Left ventricle myocardium inferior (tissue), 1 donor: Measurements from ENCODE around the gene ABCE1. TPM values are rescaled to one million over a fixed set of nuclear protein-coding genes. Genes with fewer than 3 reads are reported as not detected.

Experiments
- DNase-seq: peaks from one replicate; pipeline ENCODE4 v3.0.0-alpha.2; 2020
- H3K27ac ChIP-seq: fragments of 200-600 bp; replicated peaks from 2 replicates; pipeline ENCODE4 v1.8.0; 2021
- H3K27me3 ChIP-seq: fragments of 200-600 bp; 2 replicates; pipeline ENCODE4 v1.8.0; 2021; ENCODE audit warnings: low read depth
- H3K36me3 ChIP-seq: fragments of 200-600 bp; 2 replicates; pipeline ENCODE4 v1.8.0; 2021
- H3K4me1 ChIP-seq: fragments of 200-600 bp; 2 replicates; pipeline ENCODE4 v1.8.0; 2021
- H3K4me3 ChIP-seq: fragments of 200-600 bp; 2 replicates; pipeline ENCODE4 v1.8.0; 2021; ENCODE audit warnings: mild to moderate bottlenecking, moderate library complexity
- H3K9me3 ChIP-seq: fragments of 200-600 bp; replicated peaks from 2 replicates; pipeline ENCODE4 v1.8.0; 2021
- intact Hi-C: fragments of 100-400 bp; cut with micrococcal nuclease; formaldehyde crosslinking; loops from one replicate; pipeline ENCODE4 v1.11.0; 2022
- total RNA-seq: library from RNA; stranded (reverse); fragmentation: NEBNext Ultra II Directional; extraction: Animal tissue kit (Norgen Biotek cat#: 25700); gene quantifications from one replicate; pipeline ENCODE4 v1.2.1, GENCODE V29; 2021
- TF ChIP-seq, protein P1 (sequence below): fragments of 200-600 bp; IDR thresholded peaks from 2 replicates; pipeline ENCODE4 v1.8.0; 2021; ENCODE audit warnings: antibody characterized with exemption, mild to moderate bottlenecking, borderline replicate concordance
- donor health status: DM: no; HTN: yes; CAD: no; lungs with severe emphysema.

Gene ABCE1
- total RNA-seq, 1 donor from 2014 or later = 34.5 TPM

DNA sequence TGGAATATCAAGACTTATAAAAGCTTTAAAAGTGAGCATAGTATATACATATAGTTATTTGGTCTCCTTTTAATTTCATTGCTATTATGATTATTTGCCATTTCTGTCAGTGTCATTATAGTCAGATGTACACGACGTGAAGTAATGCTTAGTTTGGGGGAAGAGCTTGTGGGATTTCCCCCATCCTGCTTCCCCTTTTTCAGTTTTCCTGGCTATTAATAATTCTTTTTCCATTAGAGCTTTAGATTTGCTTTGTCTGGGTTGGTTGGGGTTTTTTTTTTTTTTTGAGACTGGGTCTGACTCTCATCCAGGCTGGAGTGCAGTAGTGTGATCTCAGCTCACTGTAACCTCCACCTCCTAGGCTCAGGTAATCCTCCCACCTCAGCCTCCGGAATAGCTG lies 5.4 kb downstream of the ABCE1 start:
- Histone ChIP-seq H3K9me3 (no peaks in the 10 kb centered on the region), H3K4me1 (peaks cover 40% of the 10 kb centered on the region), H3K4me3 (no peak overlapping the region), H3K36me3 (peaks cover 36% of the 10 kb centered on the region), H3K27ac (no peak overlapping the region), H3K27me3 (no peaks in the 10 kb centered on the region)
- intact Hi-C loops = loop anchor here (10.0 kb wide), 1 partner anchor 51 kb away; no protein-coding TSS in a partner anchor
- TF ChIP-seq, protein P1, sequence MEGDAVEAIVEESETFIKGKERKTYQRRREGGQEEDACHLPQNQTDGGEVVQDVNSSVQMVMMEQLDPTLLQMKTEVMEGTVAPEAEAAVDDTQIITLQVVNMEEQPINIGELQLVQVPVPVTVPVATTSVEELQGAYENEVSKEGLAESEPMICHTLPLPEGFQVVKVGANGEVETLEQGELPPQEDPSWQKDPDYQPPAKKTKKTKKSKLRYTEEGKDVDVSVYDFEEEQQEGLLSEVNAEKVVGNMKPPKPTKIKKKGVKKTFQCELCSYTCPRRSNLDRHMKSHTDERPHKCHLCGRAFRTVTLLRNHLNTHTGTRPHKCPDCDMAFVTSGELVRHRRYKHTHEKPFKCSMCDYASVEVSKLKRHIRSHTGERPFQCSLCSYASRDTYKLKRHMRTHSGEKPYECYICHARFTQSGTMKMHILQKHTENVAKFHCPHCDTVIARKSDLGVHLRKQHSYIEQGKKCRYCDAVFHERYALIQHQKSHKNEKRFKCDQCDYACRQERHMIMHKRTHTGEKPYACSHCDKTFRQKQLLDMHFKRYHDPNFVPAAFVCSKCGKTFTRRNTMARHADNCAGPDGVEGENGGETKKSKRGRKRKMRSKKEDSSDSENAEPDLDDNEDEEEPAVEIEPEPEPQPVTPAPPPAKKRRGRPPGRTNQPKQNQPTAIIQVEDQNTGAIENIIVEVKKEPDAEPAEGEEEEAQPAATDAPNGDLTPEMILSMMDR = no peak
- no peak for DNase-seq

DNA sequence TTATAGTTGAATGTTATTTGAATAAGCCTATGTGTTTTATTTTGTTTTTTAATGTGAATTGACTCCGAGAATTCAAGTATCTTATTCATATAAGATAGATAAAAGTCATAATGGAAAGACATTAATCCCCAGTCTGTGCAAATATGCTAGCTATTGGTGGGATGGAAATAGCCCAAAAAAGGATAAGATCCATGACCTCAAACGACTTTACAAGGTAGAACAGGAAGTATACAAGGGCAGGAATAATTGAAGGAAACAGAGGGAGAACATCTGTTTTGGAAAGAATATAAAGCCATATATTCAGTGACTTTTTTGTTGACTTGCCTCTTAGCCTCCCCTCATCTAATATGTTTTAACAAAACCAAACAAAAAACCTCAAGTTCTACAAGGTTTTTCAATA lies 9.0 kb downstream of the ABCE1 start:
- Histone ChIP-seq H3K27me3 (no peaks in the 10 kb centered on the region), H3K4me1 (peaks cover 5% of the 10 kb centered on the region), H3K36me3 (peaks cover 72% of the 10 kb centered on the region), H3K4me3 (no peak overlapping the region), H3K27ac (no peak overlapping the region), H3K9me3 (no peaks in the 10 kb centered on the region)
- DNase-seq = no peak
- intact Hi-C loops = loop anchor here (10.0 kb wide), 1 partner anchor 48 kb away; no protein-coding TSS in a partner anchor
- TF ChIP-seq, protein P1 = no peak

DNA sequence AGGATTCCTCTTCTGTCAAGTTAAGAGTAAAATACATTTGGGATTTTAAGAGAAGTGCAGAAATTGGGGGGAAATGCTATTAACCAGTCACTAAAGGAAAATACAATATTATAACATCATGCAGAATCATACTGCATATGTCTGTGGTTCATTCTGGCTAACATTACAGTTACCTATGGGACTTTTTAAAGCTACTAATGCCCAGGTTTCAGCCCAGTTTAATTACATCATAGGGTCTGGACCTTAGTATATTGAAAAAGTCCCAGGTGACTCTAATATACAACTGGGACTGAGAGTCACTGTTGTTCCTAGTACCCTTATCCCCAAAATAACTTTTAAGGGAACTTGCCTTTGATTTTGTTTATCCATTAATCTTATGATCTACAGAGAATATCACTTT lies 10.0 kb downstream of the ABCE1 start:
- DNase-seq = no peak
- Histone ChIP-seq H3K4me3 (no peak overlapping the region), H3K36me3 (peaks cover 82% of the 10 kb centered on the region), H3K27ac (no peak overlapping the region), H3K9me3 (no peaks in the 10 kb centered on the region), H3K27me3 (no peaks in the 10 kb centered on the region), H3K4me1 (peaks cover 5% of the 10 kb centered on the region)
- intact Hi-C loops = loop anchor here (10.0 kb wide), 1 partner anchor 47 kb away; no protein-coding TSS in a partner anchor
- TF ChIP-seq, protein P1 = no peak

DNA sequence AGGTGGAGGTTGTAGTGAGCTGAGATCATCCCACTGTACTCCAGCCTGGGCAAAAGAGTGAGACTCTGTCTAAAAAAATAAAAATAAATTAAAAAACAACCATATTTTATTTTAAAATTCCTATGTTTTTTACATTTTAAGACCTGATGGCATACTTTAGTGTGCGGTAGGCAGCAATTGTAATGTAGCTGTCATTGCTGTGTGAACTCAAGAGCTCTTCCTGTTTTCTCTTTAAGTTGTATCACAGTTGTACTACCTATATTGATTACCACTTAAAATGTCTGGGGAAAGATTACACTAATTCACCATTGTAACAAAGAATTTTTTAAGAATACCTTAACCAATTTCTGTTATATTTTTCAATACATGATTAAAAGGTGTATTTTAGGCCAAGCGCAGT lies 27.3 kb downstream of the ABCE1 start:
- H3K36me3 ChIP-seq = peaks cover 92% of the 10 kb centered on the region
- no peak overlapping the region for H3K27ac ChIP-seq
- intact Hi-C loops = no loop called here
- DNase-seq = no peak
- no peaks in the 10 kb centered on the region for H3K27me3 ChIP-seq
- H3K4me1 ChIP-seq = no peaks in the 10 kb centered on the region
- no peak overlapping the region for H3K4me3 ChIP-seq
- TF ChIP-seq, protein P1 = no peak
- no peaks in the 10 kb centered on the region for H3K9me3 ChIP-seq

DNA sequence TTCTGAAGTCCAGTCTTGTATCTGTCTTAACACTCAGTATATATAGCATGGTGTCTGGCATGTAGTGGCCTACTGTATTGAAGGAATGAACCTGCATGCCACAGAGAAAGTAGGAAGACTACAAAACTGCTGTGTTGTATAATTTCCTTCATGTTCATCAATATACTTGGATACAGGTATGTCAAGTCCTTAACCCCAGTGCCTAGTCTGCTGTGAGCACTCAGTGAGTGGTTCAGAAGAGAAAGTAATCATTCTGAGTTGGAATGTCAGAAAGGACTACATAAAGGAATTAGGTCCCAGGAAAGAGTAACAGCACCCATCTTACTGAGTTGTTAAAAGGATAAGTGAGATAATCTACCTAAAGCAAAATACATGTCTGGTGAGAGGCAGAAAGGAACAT lies 32.0 kb downstream of the ABCE1 start:
- no peaks in the 10 kb centered on the region for H3K9me3 ChIP-seq
- TF ChIP-seq, protein P1 = no peak
- intact Hi-C loops = no loop called here
- H3K4me3 ChIP-seq = no peak overlapping the region
- no peak overlapping the region for H3K27ac ChIP-seq
- no peaks in the 10 kb centered on the region for H3K27me3 ChIP-seq
- peaks cover 12% of the 10 kb centered on the region for H3K4me1 ChIP-seq
- peaks cover 45% of the 10 kb centered on the region for H3K36me3 ChIP-seq
- no peak for DNase-seq
